GM12878 (cell line): ENCODE measurements around the gene EEF1AKMT2. TPM values are rescaled to one million over a fixed set of nuclear protein-coding genes. Genes with fewer than 3 reads are reported as not detected.
A peak's percentile ranks its signal among the peaks of the same experiment; 100 is the strongest.

Source experiments
- ASH2L ChIP-seq: fragments of 300-600, 200-600 bp; sonication (generic); IDR thresholded peaks from 2 replicates; pipeline ENCODE4 v1.6.1; 2017; ENCODE audit warnings: low read depth, mild to moderate bottlenecking, borderline replicate concordance
- BHLHE40 ChIP-seq, 2 experiments: fragments of 450-650 bp in 1 of 2; IDR thresholded peaks; 2 replicates each; pipeline ENCODE4 v1.6.1; 2011 to 2017; ENCODE audit warnings: low read depth in 2 of 2, borderline replicate concordance in 1 of 2, improper control_type of control experiment in 1 of 2, low read length in 1 of 2, mild to moderate bottlenecking in 1 of 2
- BMI1 ChIP-seq: fragments of 450-650 bp; IDR thresholded peaks from 2 replicates; pipeline ENCODE4 v1.6.1; 2016; ENCODE audit warnings: mild to moderate bottlenecking, moderate library complexity, borderline replicate concordance
- CBX5 ChIP-seq: sonication (generic); IDR thresholded peaks from 2 replicates; pipeline ENCODE4 v1.6.1; 2016; ENCODE audit warnings: low read depth, moderate library complexity, mild to moderate bottlenecking, inconsistent platforms
- EED ChIP-seq: sonication (generic); IDR thresholded peaks from 2 replicates; pipeline ENCODE4 v1.6.1; 2016; ENCODE audit warnings: antibody characterized with exemption, low read depth
- FOS ChIP-seq: IDR thresholded peaks from 3 replicates; pipeline ENCODE4 v1.6.1; 2011; ENCODE audit warnings: borderline replicate concordance; ENCODE audit not compliant: insufficient read length; ENCODE audit errors: extremely low read depth
- FOXK2 ChIP-seq: fragments of 450-650 bp; IDR thresholded peaks from 2 replicates; pipeline ENCODE4 v1.6.1; 2017; ENCODE audit warnings: mild to moderate bottlenecking, moderate library complexity
- HDGF ChIP-seq: fragments of 450-650 bp; IDR thresholded peaks from 2 replicates; pipeline ENCODE4 v1.6.1; 2016; ENCODE audit warnings: antibody characterized with exemption
- IKZF1 ChIP-seq: fragments of 450-650 bp; conservative IDR thresholded peaks from 2 replicates; pipeline ENCODE4 v1.6.1; 2017; ENCODE audit warnings: antibody characterized with exemption, mild to moderate bottlenecking
- JUND ChIP-seq: IDR thresholded peaks from 2 replicates; pipeline ENCODE4 v1.6.1; 2012; ENCODE audit warnings: low read depth, mild to moderate bottlenecking, low read length, improper control_type of control experiment, moderate library complexity
- MEF2A ChIP-seq: IDR thresholded peaks from 2 replicates; pipeline ENCODE4 v1.6.1; 2011; ENCODE audit warnings: low read depth, mild to moderate bottlenecking, low read length, moderate library complexity; ENCODE audit not compliant: insufficient read depth
- NFXL1 ChIP-seq: fragments of 450-650 bp; IDR thresholded peaks from 2 replicates; pipeline ENCODE4 v1.6.1; 2017; ENCODE audit warnings: antibody characterized with exemption, mild to moderate bottlenecking, borderline replicate concordance
- NFYB ChIP-seq: IDR thresholded peaks from 2 replicates; pipeline ENCODE4 v1.6.1; 2011; ENCODE audit warnings: low read depth, mild to moderate bottlenecking, low read length, improper control_type of control experiment, moderate library complexity; ENCODE audit not compliant: insufficient read depth
- PBX3 ChIP-seq: IDR thresholded peaks from 2 replicates; pipeline ENCODE4 v1.6.1; 2011; ENCODE audit warnings: mild to moderate bottlenecking, low read depth, low read length, moderate library complexity; ENCODE audit not compliant: insufficient replicate concordance
- PML ChIP-seq: IDR thresholded peaks from 2 replicates; pipeline ENCODE4 v1.6.1; 2012; ENCODE audit warnings: low read length, inconsistent platforms
- RB1 ChIP-seq: fragments of 450-650 bp; formaldehyde crosslinking; IDR thresholded peaks from 2 replicates; pipeline ENCODE4 v1.6.1; 2017; ENCODE audit warnings: mild to moderate bottlenecking, borderline replicate concordance
- RFX5 ChIP-seq: IDR thresholded peaks from 2 replicates; pipeline ENCODE4 v1.6.1; 2011; ENCODE audit warnings: low read depth, low read length, improper control_type of control experiment
- SIX5 ChIP-seq: IDR thresholded peaks from 2 replicates; pipeline ENCODE4 v1.6.1; 2011; ENCODE audit warnings: mild to moderate bottlenecking, low read depth, low read length, moderate library complexity; ENCODE audit not compliant: severe bottlenecking
- ZSCAN29 ChIP-seq: fragments of 450-650 bp; IDR thresholded peaks from 2 replicates; pipeline ENCODE4 v1.6.1; 2017; ENCODE audit warnings: mild to moderate bottlenecking, moderate library complexity
- polyA plus RNA-seq, 11 experiments: library from polyadenylated mRNA; depleted of rRNA in 4 of 11; unstranded in 6 of 11; stranded (reverse) in 5 of 11; fragments of >200 nt; fragmentation: Nextera tagmentation in 4 of 11; fragmentation: Illumina TruSeq in 1 of 11; extraction: Ambion mirVana in 4 of 11; extraction: Trizol in 1 of 11; gene quantifications; 1 replicate in 1 of 11; 2 replicates in 10 of 11; pipeline versions ENCODE4 v1.2.1 to v1.2.3, GENCODE V29; 2011 to 2016; ENCODE audit warnings: inconsistent platforms in 2 of 11, missing spikeins in 2 of 11, low read depth in 1 of 11
- total RNA-seq, 4 experiments: library from RNA; depleted of rRNA in 3 of 4; stranded (reverse); fragments of >200 nt in 3 of 4; fragmentation: Illumina TruSeq in 1 of 4; extraction: Trizol in 1 of 4; gene quantifications; 2 replicates each; pipeline versions ENCODE4 v1.2.1 to v1.2.3, GENCODE V29; 2013 to 2021
- TF ChIP-seq, protein P1 (sequence below): fragments of 450-650 bp; IDR thresholded peaks from 2 replicates; pipeline ENCODE4 v1.6.1; 2018; ENCODE audit warnings: mild to moderate bottlenecking, low read depth, moderate library complexity; ENCODE audit not compliant: partially characterized antibody
- TF ChIP-seq, protein P2 (sequence below): IDR thresholded peaks from 2 replicates; pipeline ENCODE4 v1.6.1; 2012; ENCODE audit warnings: low read depth, low read length, improper control_type of control experiment
- TF ChIP-seq, protein P3 (sequence below): fragments of 150-350 bp; IDR thresholded peaks from 2 replicates; pipeline ENCODE4 v1.6.1; 2014; ENCODE audit warnings: mild to moderate bottlenecking, low read depth, low read length

The EEF1AKMT2 gene
- total and polyA plus RNA-seq, 10 of the 15 experiments (the other 5 are each of a cell fraction or from before 2014, with no cell fraction given), result 9.1 to 29.3 (median 23.6) TPM

DNA sequence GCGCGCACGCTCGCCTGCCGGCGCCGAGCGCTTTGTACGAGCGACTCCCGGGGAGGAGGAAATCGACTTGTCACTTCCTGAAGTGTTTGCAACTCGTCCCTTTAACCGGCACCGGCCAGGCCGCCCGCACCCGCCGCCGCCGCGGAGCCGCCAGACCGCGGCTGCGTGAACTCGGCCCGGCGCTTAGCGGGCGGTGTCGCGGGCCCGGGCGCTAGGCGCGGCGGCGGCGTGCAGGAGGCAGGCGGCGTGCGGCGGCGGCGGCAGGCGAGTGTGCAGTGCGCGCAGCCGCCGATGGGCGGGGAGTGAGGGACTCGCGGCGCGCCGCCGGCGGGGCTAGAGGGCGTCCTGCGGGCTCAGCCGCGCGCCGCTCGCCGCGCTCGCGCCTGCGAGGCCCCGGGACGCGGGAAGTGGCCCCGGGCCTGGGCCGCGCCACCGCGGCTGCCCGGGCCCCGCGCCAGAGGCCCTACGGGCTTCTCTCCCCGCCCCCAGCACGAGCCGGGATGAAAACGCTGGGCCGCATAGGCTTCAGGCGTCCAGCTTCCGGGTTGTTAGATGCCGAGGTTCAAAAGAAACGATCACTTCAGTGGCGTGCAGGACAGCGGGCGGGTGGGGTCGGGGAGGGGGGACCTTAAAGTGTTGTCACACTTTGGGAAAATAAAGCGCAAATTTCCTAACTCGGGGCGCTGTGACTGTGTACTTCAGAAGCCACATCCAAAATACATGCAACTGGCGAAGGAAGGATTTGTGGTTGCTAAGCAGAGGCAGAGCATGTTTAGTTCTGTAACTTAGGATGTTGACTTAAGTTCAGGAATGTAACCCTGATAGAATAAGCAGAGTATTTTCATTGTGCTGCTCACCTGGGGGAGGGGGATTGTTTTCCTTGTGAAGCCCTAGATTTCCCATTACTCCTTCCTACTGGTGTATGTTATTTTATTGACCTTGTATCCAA is 47.3 kb downstream of the EEF1AKMT2 start, which contains the start of gene FAM53B (continued):
- TF ChIP-seq, protein P1, sequence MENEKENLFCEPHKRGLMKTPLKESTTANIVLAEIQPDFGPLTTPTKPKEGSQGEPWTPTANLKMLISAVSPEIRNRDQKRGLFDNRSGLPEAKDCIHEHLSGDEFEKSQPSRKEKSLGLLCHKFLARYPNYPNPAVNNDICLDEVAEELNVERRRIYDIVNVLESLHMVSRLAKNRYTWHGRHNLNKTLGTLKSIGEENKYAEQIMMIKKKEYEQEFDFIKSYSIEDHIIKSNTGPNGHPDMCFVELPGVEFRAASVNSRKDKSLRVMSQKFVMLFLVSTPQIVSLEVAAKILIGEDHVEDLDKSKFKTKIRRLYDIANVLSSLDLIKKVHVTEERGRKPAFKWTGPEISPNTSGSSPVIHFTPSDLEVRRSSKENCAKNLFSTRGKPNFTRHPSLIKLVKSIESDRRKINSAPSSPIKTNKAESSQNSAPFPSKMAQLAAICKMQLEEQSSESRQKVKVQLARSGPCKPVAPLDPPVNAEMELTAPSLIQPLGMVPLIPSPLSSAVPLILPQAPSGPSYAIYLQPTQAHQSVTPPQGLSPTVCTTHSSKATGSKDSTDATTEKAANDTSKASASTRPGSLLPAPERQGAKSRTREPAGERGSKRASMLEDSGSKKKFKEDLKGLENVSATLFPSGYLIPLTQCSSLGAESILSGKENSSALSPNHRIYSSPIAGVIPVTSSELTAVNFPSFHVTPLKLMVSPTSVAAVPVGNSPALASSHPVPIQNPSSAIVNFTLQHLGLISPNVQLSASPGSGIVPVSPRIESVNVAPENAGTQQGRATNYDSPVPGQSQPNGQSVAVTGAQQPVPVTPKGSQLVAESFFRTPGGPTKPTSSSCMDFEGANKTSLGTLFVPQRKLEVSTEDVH, result no peak
- no peak for TF ChIP-seq EED
- TF ChIP-seq, protein P2, sequence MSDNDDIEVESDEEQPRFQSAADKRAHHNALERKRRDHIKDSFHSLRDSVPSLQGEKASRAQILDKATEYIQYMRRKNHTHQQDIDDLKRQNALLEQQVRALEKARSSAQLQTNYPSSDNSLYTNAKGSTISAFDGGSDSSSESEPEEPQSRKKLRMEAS, result no peak; the same call in 1 of the 2 replicates
- TF ChIP-seq FOS, result no peak
- peak; percentile 72 for TF ChIP-seq IKZF1
- TF ChIP-seq CBX5, result no peak
- TF ChIP-seq PBX3, result no peak
- TF ChIP-seq JUND, result no peak
- TF ChIP-seq PML, result no peak
- TF ChIP-seq FOXK2, result no peak
- TF ChIP-seq SIX5, result no peak
- TF ChIP-seq BMI1, result no peak
- no peak for TF ChIP-seq RFX5
- no peak for TF ChIP-seq MEF2A
- peak; percentile 76; the same call in 1 of the 2 replicates for TF ChIP-seq ASH2L
- TF ChIP-seq RB1, result no peak
- TF ChIP-seq BHLHE40 (IDR thresholded peaks at IDR 0.05; ENCODE audit: borderline replicate concordance in 1 of 2, low read depth in 2 of 2, low read length in 1 of 2), result peak; percentile 60 to 91; a peak in 3 of 4 replicates
- TF ChIP-seq, protein P3, sequence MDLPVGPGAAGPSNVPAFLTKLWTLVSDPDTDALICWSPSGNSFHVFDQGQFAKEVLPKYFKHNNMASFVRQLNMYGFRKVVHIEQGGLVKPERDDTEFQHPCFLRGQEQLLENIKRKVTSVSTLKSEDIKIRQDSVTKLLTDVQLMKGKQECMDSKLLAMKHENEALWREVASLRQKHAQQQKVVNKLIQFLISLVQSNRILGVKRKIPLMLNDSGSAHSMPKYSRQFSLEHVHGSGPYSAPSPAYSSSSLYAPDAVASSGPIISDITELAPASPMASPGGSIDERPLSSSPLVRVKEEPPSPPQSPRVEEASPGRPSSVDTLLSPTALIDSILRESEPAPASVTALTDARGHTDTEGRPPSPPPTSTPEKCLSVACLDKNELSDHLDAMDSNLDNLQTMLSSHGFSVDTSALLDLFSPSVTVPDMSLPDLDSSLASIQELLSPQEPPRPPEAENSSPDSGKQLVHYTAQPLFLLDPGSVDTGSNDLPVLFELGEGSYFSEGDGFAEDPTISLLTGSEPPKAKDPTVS, result no peak
- no peak for TF ChIP-seq HDGF
- TF ChIP-seq ZSCAN29, result 0 out of 2 replicates have a peak, but pooled peaks have one; percentile 49
- no peak for TF ChIP-seq NFXL1
- TF ChIP-seq NFYB, result no peak
